ENCODE results near the gene ESF1. TPM values are rescaled to one million over a fixed set of nuclear protein-coding genes. Genes with fewer than 3 reads are reported as not detected.

Gene ESF1
- total and polyA plus RNA-seq, 2 experiments from 2014 or later: 6.8 to 9.3 TPM

DNA sequence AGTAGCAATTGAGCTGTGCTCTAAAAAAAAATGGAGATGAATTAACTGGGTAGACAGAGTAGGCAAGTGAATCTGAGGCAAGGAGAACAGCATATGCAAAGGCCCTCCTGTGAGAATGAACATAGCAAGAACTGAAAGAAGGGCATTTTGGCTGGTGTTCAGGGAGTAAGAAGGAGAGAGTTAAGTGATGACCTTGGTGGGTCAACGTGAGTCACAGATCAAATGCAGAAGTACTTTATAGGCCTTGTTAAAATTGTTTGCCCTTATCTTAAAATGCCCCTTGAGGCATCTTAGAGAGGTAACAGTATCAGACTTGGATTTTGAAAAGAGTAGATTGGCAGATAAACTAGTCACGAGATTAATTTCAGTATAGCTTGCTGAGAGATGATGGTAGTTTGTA is 24.7 kb upstream of the ESF1 start:
- WGBS (ENCODE audit: low lambda C conversion rate, missing lambda C conversion rate): 72% methylated on average over 2 of the region's 2 CpGs
- Histone ChIP-seq H3K9me3 (ENCODE audit: low read depth) (no peaks in the 10 kb centered on the region), H3K9me2 (replicated peaks; ENCODE audit: insufficient read depth) (no peaks in the 10 kb centered on the region), H3K4me2 (no peak overlapping the region), H3K4me1 (ENCODE audit: insufficient read depth) (no peaks in the 10 kb centered on the region), H3K4me3 (no peak overlapping the region), H3K27me3 (no peaks in the 10 kb centered on the region), H3K36me3 (replicated peaks; ENCODE audit: insufficient read depth, low read depth) (no peaks in the 10 kb centered on the region), H2AFZ (no peak overlapping the region), H3K27ac (no peak overlapping the region), H3K79me2 (no peaks in the 10 kb centered on the region), H4K20me1 (ENCODE audit: insufficient read depth, poor library complexity, severe bottlenecking) (no peaks in the 10 kb centered on the region)
- no peak for DNase-seq (ENCODE audit: low spot score)
- TF ChIP-seq EZH2phosphoT487 (IDR thresholded peaks at IDR 0.05; ENCODE audit: low read depth, severe bottlenecking, unreplicated experiment) (no peak), EZH2 (IDR thresholded peaks at IDR 0.05; ENCODE audit: borderline replicate concordance) (no peak)
- TF ChIP-seq, protein P1, sequence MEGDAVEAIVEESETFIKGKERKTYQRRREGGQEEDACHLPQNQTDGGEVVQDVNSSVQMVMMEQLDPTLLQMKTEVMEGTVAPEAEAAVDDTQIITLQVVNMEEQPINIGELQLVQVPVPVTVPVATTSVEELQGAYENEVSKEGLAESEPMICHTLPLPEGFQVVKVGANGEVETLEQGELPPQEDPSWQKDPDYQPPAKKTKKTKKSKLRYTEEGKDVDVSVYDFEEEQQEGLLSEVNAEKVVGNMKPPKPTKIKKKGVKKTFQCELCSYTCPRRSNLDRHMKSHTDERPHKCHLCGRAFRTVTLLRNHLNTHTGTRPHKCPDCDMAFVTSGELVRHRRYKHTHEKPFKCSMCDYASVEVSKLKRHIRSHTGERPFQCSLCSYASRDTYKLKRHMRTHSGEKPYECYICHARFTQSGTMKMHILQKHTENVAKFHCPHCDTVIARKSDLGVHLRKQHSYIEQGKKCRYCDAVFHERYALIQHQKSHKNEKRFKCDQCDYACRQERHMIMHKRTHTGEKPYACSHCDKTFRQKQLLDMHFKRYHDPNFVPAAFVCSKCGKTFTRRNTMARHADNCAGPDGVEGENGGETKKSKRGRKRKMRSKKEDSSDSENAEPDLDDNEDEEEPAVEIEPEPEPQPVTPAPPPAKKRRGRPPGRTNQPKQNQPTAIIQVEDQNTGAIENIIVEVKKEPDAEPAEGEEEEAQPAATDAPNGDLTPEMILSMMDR (IDR thresholded peaks at IDR 0.05; ENCODE audit: poor library complexity): no peak

DNA sequence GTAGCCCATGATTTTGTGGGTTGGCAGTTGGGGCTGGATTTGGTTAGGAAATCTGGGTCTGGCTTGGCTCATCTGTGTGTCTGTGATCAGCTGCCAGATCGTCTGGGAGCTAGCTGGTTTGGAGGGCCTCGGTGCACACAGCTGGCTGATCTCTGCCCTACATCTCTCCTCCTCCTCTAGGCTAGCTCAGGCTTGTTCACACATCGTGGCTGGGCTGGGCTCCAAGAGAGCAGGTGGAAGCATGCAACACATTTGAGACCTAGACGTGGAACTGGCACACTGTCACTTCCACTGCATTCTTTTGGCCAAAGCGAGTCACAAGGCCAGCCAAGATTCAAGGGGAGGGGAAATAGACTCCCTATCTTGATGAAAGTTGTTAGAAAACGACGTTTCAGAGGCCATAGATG is 16.0 kb upstream of the ESF1 start:
- H3K27me3 ChIP-seq: no peaks in the 10 kb centered on the region
- H2AFZ ChIP-seq: no peak overlapping the region
- H3K4me3 ChIP-seq: no peak overlapping the region
- H3K27ac ChIP-seq: no peak overlapping the region
- no peaks in the 10 kb centered on the region for H3K4me1 ChIP-seq (ENCODE audit: insufficient read depth)
- no peaks in the 10 kb centered on the region for H3K36me3 ChIP-seq (replicated peaks; ENCODE audit: insufficient read depth, low read depth)
- DNase-seq (ENCODE audit: low spot score): peak; percentile 55
- no peaks in the 10 kb centered on the region for H3K79me2 ChIP-seq
- H4K20me1 ChIP-seq (ENCODE audit: insufficient read depth, poor library complexity, severe bottlenecking): no peaks in the 10 kb centered on the region
- H3K4me2 ChIP-seq: no peak overlapping the region
- TF ChIP-seq EZH2phosphoT487 (IDR thresholded peaks at IDR 0.05; ENCODE audit: low read depth, severe bottlenecking, unreplicated experiment) (no peak), EZH2 (IDR thresholded peaks at IDR 0.05; ENCODE audit: borderline replicate concordance) (no peak)
- TF ChIP-seq, protein P1 (IDR thresholded peaks at IDR 0.05; ENCODE audit: poor library complexity): no peak
- WGBS (ENCODE audit: low lambda C conversion rate, missing lambda C conversion rate): 51% methylated on average over 7 of the region's 7 CpGs
- no peaks in the 10 kb centered on the region for H3K9me3 ChIP-seq (ENCODE audit: low read depth)
- H3K9me2 ChIP-seq (replicated peaks; ENCODE audit: insufficient read depth): no peaks in the 10 kb centered on the region

DNA sequence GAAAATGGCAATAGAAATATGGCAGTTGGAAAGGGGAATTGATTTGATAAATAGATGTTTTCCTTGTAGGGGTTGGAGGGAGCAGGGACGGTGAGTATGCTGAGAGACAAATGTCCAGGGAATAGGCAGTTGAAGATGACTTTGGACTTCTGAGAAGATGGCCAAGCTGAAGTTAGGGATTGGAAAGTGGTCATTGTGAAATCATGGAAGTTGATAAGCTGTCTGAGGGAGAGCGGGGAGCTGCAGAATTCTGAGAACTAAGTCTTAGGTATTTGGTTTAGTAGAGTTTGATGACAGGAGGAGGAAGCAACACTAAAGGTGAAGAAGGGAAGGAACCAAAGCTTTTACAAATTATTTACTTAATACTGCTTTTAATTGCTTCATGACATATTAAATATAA is 15.3 kb upstream of the ESF1 start:
- Histone ChIP-seq H3K27me3 (no peaks in the 10 kb centered on the region), H3K27ac (no peak overlapping the region), H3K4me2 (no peak overlapping the region), H3K36me3 (replicated peaks; ENCODE audit: insufficient read depth, low read depth) (no peaks in the 10 kb centered on the region), H3K9me3 (ENCODE audit: low read depth) (no peaks in the 10 kb centered on the region), H2AFZ (no peak overlapping the region), H4K20me1 (ENCODE audit: insufficient read depth, poor library complexity, severe bottlenecking) (no peaks in the 10 kb centered on the region), H3K79me2 (no peaks in the 10 kb centered on the region), H3K9me2 (replicated peaks; ENCODE audit: insufficient read depth) (no peaks in the 10 kb centered on the region), H3K4me3 (no peak overlapping the region), H3K4me1 (ENCODE audit: insufficient read depth) (no peaks in the 10 kb centered on the region)
- 86% methylated on average over 2 of the region's 2 CpGs for WGBS (ENCODE audit: low lambda C conversion rate, missing lambda C conversion rate)
- no peak for DNase-seq (ENCODE audit: low spot score)
- no peak for TF ChIP-seq EZH2phosphoT487 (IDR thresholded peaks at IDR 0.05; ENCODE audit: low read depth, severe bottlenecking, unreplicated experiment)
- TF ChIP-seq, protein P1 (IDR thresholded peaks at IDR 0.05; ENCODE audit: poor library complexity): no peak
- no peak for TF ChIP-seq EZH2 (IDR thresholded peaks at IDR 0.05; ENCODE audit: borderline replicate concordance)

DNA sequence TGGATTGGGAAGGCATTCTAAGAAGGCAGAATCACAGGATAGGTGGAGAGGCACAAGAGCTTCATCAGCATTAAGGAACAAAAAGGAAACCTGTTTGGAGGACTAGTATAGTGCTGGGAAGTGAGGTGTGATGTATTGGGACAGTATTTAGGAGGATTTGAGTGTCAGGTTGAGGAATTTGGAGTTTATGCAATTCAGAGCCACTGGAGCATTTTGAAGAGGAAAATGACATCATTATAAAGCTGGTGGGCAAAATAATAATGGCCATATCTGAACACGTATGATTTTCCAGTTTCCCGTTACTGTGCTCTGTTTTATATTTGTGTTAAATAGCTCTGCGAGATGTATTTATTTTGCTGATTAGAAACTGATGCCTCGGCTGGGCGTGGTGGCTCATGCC is 14.3 kb upstream of the ESF1 start:
- WGBS (ENCODE audit: low lambda C conversion rate, missing lambda C conversion rate): 86% methylated on average over 5 of the region's 5 CpGs
- Histone ChIP-seq H3K4me3 (no peak overlapping the region), H3K79me2 (no peaks in the 10 kb centered on the region), H3K27ac (no peak overlapping the region), H2AFZ (no peak overlapping the region), H3K4me1 (ENCODE audit: insufficient read depth) (no peaks in the 10 kb centered on the region), H3K9me3 (ENCODE audit: low read depth) (no peaks in the 10 kb centered on the region), H4K20me1 (ENCODE audit: insufficient read depth, poor library complexity, severe bottlenecking) (no peaks in the 10 kb centered on the region), H3K9me2 (replicated peaks; ENCODE audit: insufficient read depth) (no peaks in the 10 kb centered on the region), H3K36me3 (replicated peaks; ENCODE audit: insufficient read depth, low read depth) (no peaks in the 10 kb centered on the region), H3K27me3 (no peaks in the 10 kb centered on the region), H3K4me2 (no peak overlapping the region)
- TF ChIP-seq, protein P1 (IDR thresholded peaks at IDR 0.05; ENCODE audit: poor library complexity): no peak
- TF ChIP-seq EZH2phosphoT487 (IDR thresholded peaks at IDR 0.05; ENCODE audit: low read depth, severe bottlenecking, unreplicated experiment) (no peak), EZH2 (IDR thresholded peaks at IDR 0.05; ENCODE audit: borderline replicate concordance) (no peak)
- DNase-seq (ENCODE audit: low spot score): no peak
